K562 (cell line): Measurements from ENCODE around the gene PRKACA. TPM values are rescaled to one million over a fixed set of nuclear protein-coding genes. Genes with fewer than 3 reads are reported as not detected.

Experiments
- ATAC-seq: fragments of 200-7000 bp; cut with Tn5 transposase; 3 replicates; pipeline ENCODE4 v1.9.1; 2020; ENCODE audit warnings: moderate library complexity
- BruUV-seq: library from RNA; stranded (reverse); fragments of 400-500 nt; replicated peaks from 2 replicates; lab custom pipeline; 2021; lab: Mats Ljungman, UMichigan
- CTCF ChIA-PET: fragments of 300-600 bp; formaldehyde crosslinking; extraction: SDS; loops from one replicate; lab custom pipeline; 2021; ENCODE audit warnings: low intra/inter-chr PET ratio; lab: Yijun Ruan, JAX
- POLR2A ChIA-PET: fragments of 300-600, 350-650 bp; sonication (Branson Sonifier 250); formaldehyde crosslinking; extraction: SDS; loops from one replicate; lab custom pipeline; 2021; ENCODE audit warnings: antibody characterized with exemption, inconsistent platforms; lab: Yijun Ruan, JAX
- DNase-seq, 4 experiments: peaks; one replicate each; pipeline versions ENCODE4 v3.0.0 to v3.0.0-alpha.2; 2011 to 2018; ENCODE audit warnings: low spot score in 3 of 4, mixed read lengths in 3 of 4; ENCODE audit errors: extremely low read depth in 1 of 4
- FAIRE-seq: peaks from 2 replicates; lab custom pipeline; 2011; peaks lifted over from hg19 to GRCh38; lab: Jason Lieb, UNC
- H2AFZ ChIP-seq: 2 replicates; pipeline ENCODE4 v1.6.0; 2011; ENCODE audit warnings: low read depth, low read length, control low read depth, inconsistent platforms
- H3K27ac ChIP-seq: fragments of 200-600 bp; 3 replicates; pipeline ENCODE4 v1.8.0; 2011; ENCODE audit warnings: low read depth, mild to moderate bottlenecking, control low read depth, inconsistent platforms, low read length, moderate library complexity, mixed read lengths; ENCODE audit errors: extremely low read depth
- H3K27me3 ChIP-seq, 2 experiments: fragments of 300-600 bp in 1 of 2; 2 replicates in 1 of 2; 3 replicates in 1 of 2; pipeline versions ENCODE4 v1.6.0 to v1.8.0; 2011; ENCODE audit warnings: inconsistent platforms in 2 of 2, low read length in 2 of 2, mild to moderate bottlenecking in 1 of 2, mixed read lengths in 1 of 2, moderate library complexity in 1 of 2; ENCODE audit not compliant: control insufficient read depth in 2 of 2, insufficient read depth in 2 of 2
- H3K36me3 ChIP-seq: fragments of 300-600 bp; 3 replicates; pipeline ENCODE4 v1.8.0; 2011; ENCODE audit warnings: mild to moderate bottlenecking, low read length, inconsistent platforms; ENCODE audit not compliant: control insufficient read depth, insufficient read depth
- H3K4me1 ChIP-seq, 2 experiments: fragments of 200-600 bp in 1 of 2; replicated peaks in 1 of 2; 2 replicates in 1 of 2; 3 replicates in 1 of 2; pipeline versions ENCODE4 v1.5.1 to v1.8.0; 2011; ENCODE audit warnings: inconsistent platforms in 2 of 2, low read length in 2 of 2, mild to moderate bottlenecking in 1 of 2, mixed read lengths in 1 of 2, moderate library complexity in 1 of 2; ENCODE audit not compliant: control insufficient read depth in 2 of 2, insufficient read depth in 2 of 2
- H3K4me2 ChIP-seq: 2 replicates; pipeline ENCODE4 v1.6.1; 2011; ENCODE audit warnings: low read length, control low read depth, inconsistent platforms, mixed read lengths; ENCODE audit not compliant: insufficient read depth
- H3K4me3 ChIP-seq: fragments of 200-600 bp; sonication (generic), shearing (Covaris generic); 2 replicates; pipeline ENCODE4 v1.5.1; 2016; ENCODE audit warnings: control low read depth, inconsistent platforms
- H3K79me2 ChIP-seq: fragments of 200-600 bp; 3 replicates; pipeline ENCODE4 v1.8.0; 2011; ENCODE audit warnings: low read length, inconsistent platforms; ENCODE audit not compliant: control insufficient read depth, insufficient read depth
- H3K9ac ChIP-seq, 2 experiments: 2 replicates each; pipeline versions ENCODE4 v1.6.0 to v1.6.1; 2011; ENCODE audit warnings: low read depth in 2 of 2, low read length in 2 of 2, control low read depth in 1 of 2, inconsistent platforms in 1 of 2, mild to moderate bottlenecking in 1 of 2, mixed read lengths in 1 of 2; ENCODE audit not compliant: insufficient read depth in 1 of 2
- H3K9me1 ChIP-seq: one replicate; pipeline ENCODE4 v1.6.0; 2011; ENCODE audit warnings: inconsistent platforms, mild to moderate bottlenecking, low read length, moderate library complexity; ENCODE audit not compliant: control insufficient read depth, insufficient read depth
- H3K9me3 ChIP-seq: replicated peaks from 2 replicates; pipeline ENCODE4 v1.5.1; 2011; ENCODE audit warnings: low read depth, low read length, inconsistent platforms; ENCODE audit not compliant: control insufficient read depth, insufficient read depth
- H4K20me1 ChIP-seq: replicated peaks from 2 replicates; pipeline ENCODE4 v1.6.1; 2011; ENCODE audit warnings: low read length, inconsistent platforms, mixed read lengths; ENCODE audit not compliant: control insufficient read depth, insufficient read depth
- CXXC5 ChIP-seq: fragments of 250-450 bp; sonication (Bioruptor Pico); IDR thresholded peaks from 2 replicates; pipeline ENCODE4 v1.8.0; 2022; ENCODE audit warnings: inconsistent platforms, mild to moderate bottlenecking, moderate library complexity
- DMBX1 ChIP-seq: fragments of 250-450 bp; sonication (Bioruptor Pico); IDR thresholded peaks from 2 replicates; pipeline ENCODE4 v1.8.0; 2022; ENCODE audit warnings: inconsistent platforms, mild to moderate bottlenecking, moderate library complexity, borderline replicate concordance
- GABPA ChIP-seq: fragments of 200-800 bp; sonication (Bioruptor generic); conservative IDR thresholded peaks from 2 replicates; pipeline ENCODE4 v1.6.1; 2016; ENCODE audit warnings: low read depth, missing genetic modification characterization, missing compliant biosample characterization
- HIVEP1 ChIP-seq: fragments of 250-450 bp; sonication (Bioruptor Pico); IDR thresholded peaks from 2 replicates; pipeline ENCODE4 v1.4.0; 2020; ENCODE audit warnings: mild to moderate bottlenecking
- KHSRP ChIP-seq: fragments of 450-650 bp; IDR thresholded peaks from 2 replicates; pipeline ENCODE4 v1.6.1; 2017
- MCM3 ChIP-seq: fragments of 450-650 bp; IDR thresholded peaks from 2 replicates; pipeline ENCODE4 v1.6.1; 2016
- MTA2 ChIP-seq: fragments of 450-650 bp; IDR thresholded peaks from 2 replicates; pipeline ENCODE4 v1.6.1; 2016; ENCODE audit warnings: low read depth
- POLR2G ChIP-seq: fragments of 200-400 bp; formaldehyde crosslinking; IDR thresholded peaks from 2 replicates; pipeline ENCODE4 v1.6.1; 2017; ENCODE audit warnings: low read depth, mild to moderate bottlenecking, antibody characterized with exemption, low read length, moderate library complexity
- POLR3G ChIP-seq: IDR thresholded peaks from 2 replicates; pipeline ENCODE4 v1.6.1; 2011; ENCODE audit not compliant: insufficient read length, insufficient replicate concordance; ENCODE audit errors: extremely low read depth
- PYGO2 ChIP-seq: fragments of 450-650 bp; IDR thresholded peaks from 2 replicates; pipeline ENCODE4 v1.6.1; 2016; ENCODE audit warnings: mild to moderate bottlenecking, missing genetic modification characterization, moderate library complexity, missing compliant biosample characterization
- SP1 ChIP-seq: sonication (generic); formaldehyde crosslinking; IDR thresholded peaks from 2 replicates; pipeline ENCODE4 v1.8.1; 2022; ENCODE audit warnings: mild to moderate bottlenecking, missing genetic modification reagents
- TCF7 ChIP-seq: sonication (generic); IDR thresholded peaks from 2 replicates; pipeline ENCODE4 v1.6.1; 2016; ENCODE audit warnings: antibody characterized with exemption, borderline replicate concordance
- ZNF398 ChIP-seq: fragments of 250-450 bp; sonication (Bioruptor Pico); IDR thresholded peaks from 2 replicates; pipeline ENCODE4 v1.8.0; 2021; ENCODE audit warnings: moderate library complexity, mild to moderate bottlenecking, inconsistent platforms
- ZNF551 ChIP-seq: fragments of 250-450 bp; sonication (Bioruptor Pico); IDR thresholded peaks from 2 replicates; pipeline ENCODE4 v1.5.0; 2021; ENCODE audit warnings: mild to moderate bottlenecking, moderate library complexity
- WGBS: fragments of 100-300 bp; shearing (Covaris generic); methylation state at CpG from one replicate; pipeline ENCODE4 v1.1.6; 2016; ENCODE audit warnings: low coverage, mixed read lengths; ENCODE audit not compliant: insufficient coverage; ENCODE audit errors: missing lambda C conversion rate; 5-methylcytosine and 5-hydroxymethylcytosine counted together
- in situ Hi-C: fragments of 300-500 bp; cut with MboI; formaldehyde crosslinking; loops from 4 replicates; pipeline ENCODE4 v1.15.0; 2018; ENCODE audit warnings: inconsistent platforms, mixed read lengths
- intact Hi-C: fragments of 100-400 bp; cut with micrococcal nuclease; formaldehyde crosslinking; loops from 2 replicates; pipeline ENCODE4 v1.14.2; 2022
- polyA plus RNA-seq, 8 experiments: library from polyadenylated mRNA; depleted of rRNA in 4 of 8; stranded (reverse) in 5 of 8; unstranded in 3 of 8; fragments of >200 nt; fragmentation: Nextera tagmentation in 2 of 8; fragmentation: Illumina TruSeq in 1 of 8; extraction: Ambion mirVana in 2 of 8; extraction: Trizol in 1 of 8; gene quantifications; 2 replicates each; pipeline versions ENCODE4 v1.2.1 to v1.2.3, GENCODE V29; 2011 to 2014; ENCODE audit warnings: inconsistent platforms in 1 of 8, missing spikeins in 1 of 8
- total RNA-seq, 7 experiments: library from RNA; depleted of rRNA in 6 of 7; stranded (reverse); fragments of >200 nt in 6 of 7; fragmentation: Illumina TruSeq in 2 of 7; extraction: Trizol in 2 of 7; gene quantifications; 2 replicates each; pipeline versions ENCODE4 v1.2.1 to v1.2.3, GENCODE V29; 2011 to 2021; ENCODE audit warnings: low replicate concordance in 1 of 7
- TF ChIP-seq, protein P1 (sequence below): fragments of 450-650 bp; IDR thresholded peaks from 2 replicates; pipeline ENCODE4 v1.6.1; 2016; ENCODE audit warnings: antibody characterized with exemption

The PRKACA gene
- total and polyA plus RNA-seq, 9 of the 15 experiments (the other 6 are each of a cell fraction or from before 2014, with no cell fraction given), result 1.2 to 63.1 (median 13.0) TPM

GRCh38 chr19:14117668-14118164 is at the start of gene PRKACA (continued):
- TF ChIP-seq GABPA (tag), result peak; percentile 31; the same call in 1 of the 2 replicates
- no peak for TF ChIP-seq KHSRP
- TF ChIP-seq MCM3, result no peak
- peak; percentile 99 for TF ChIP-seq CXXC5
- peak; percentile 70 for TF ChIP-seq POLR2G
- peak; percentile 91 for TF ChIP-seq SP1 (CRISPR knock-in tag)
- no peak for TF ChIP-seq DMBX1 (CRISPR knock-in tag)
- TF ChIP-seq, all 486 proteins: peak for 48

- Histone ChIP-seq H3K27ac (no peak overlapping the region), H3K27me3 (no peaks in the 10 kb centered on the region), H3K4me2 (no peak overlapping the region), H2AFZ (no peak overlapping the region), H3K9me1 (no peaks in the 10 kb centered on the region), H3K9ac (no peak overlapping the region), H3K36me3 (peaks cover 29% of the 10 kb centered on the region; the same call in 2 of the 3 replicates), H3K9me3 (no peaks in the 10 kb centered on the region), H3K79me2 (no peaks in the 10 kb centered on the region), H3K4me1 (peaks cover 0 to 28% of the 10 kb centered on the region in 2 experiments; a peak in 2 of 5 replicates), H3K4me3 (no peak overlapping the region), H4K20me1 (no peaks in the 10 kb centered on the region; the same call in 1 of the 2 replicates)
- ATAC-seq (no peak), DNase-seq (no peak), FAIRE-seq (no peak)
- no TSS peak for BruUV-seq
- CTCF ChIA-PET, result no interaction called here
- intact Hi-C loops (no loop called here), in situ Hi-C loops (no loop called here)
- WGBS, result 84% methylated on average over 4 of the region's 12 CpGs
- POLR2A ChIA-PET, result no interaction called here
- TF ChIP-seq POLR3G, result no peak
- no peak for TF ChIP-seq PYGO2 (tag)
- no peak for TF ChIP-seq TCF7
- TF ChIP-seq ZNF398, result no peak
- no peak for TF ChIP-seq ZNF551
- TF ChIP-seq HIVEP1 (CRISPR knock-in tag), result no peak
- TF ChIP-seq MTA2, result no peak
- TF ChIP-seq, protein P1, sequence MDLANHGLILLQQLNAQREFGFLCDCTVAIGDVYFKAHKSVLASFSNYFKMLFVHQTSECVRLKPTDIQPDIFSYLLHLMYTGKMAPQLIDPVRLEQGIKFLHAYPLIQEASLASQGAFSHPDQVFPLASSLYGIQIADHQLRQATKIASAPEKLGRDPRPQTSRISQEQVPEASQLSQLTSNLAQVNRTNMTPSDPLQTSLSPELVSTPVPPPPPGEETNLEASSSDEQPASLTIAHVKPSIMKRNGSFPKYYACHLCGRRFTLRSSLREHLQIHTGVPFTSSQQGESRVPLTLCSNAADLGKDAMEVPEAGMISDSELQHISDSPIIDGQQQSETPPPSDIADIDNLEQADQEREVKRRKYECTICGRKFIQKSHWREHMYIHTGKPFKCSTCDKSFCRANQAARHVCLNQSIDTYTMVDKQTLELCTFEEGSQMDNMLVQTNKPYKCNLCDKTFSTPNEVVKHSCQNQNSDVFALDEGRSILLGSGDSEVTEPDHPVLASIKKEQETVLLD, result no peak
- no peak for TF ChIP-seq SP1 (CRISPR knock-in tag)
Measured at GRCh38 chr19:14166999-14167575, 49.5 kb upstream of the PRKACA start.
